HL-60/S4 treated with phorbol 12-myristate 13-acetate at 8.2 ng/mL for 4 days and 3 days (cell line): ENCODE measurements around the gene ITPRID2.
"Not testable (repeated sequence)": the region's sequence is repeated elsewhere in the genome, so short reads cannot be mapped to it uniquely, and the experiment has no call there.

Experiments
- in situ Hi-C: fragments of 300-500 bp; cut with MboI; formaldehyde crosslinking; loops from 2 replicates; pipeline ENCODE4 v1.15.0; 2022; ENCODE audit warnings: low sequenced_read_pairs

The ITPRID2 gene

GRCh38 chr2:181958726-181959125 lies 67.2 kb downstream of the ITPRID2 start:
- in situ Hi-C loops, result no loop called here

GRCh38 chr2:181959508-181959907 lies 68.0 kb downstream of the ITPRID2 start:
- in situ Hi-C loops, result no loop called here

- in situ Hi-C loops, result not testable (repeated sequence)
Observed at GRCh38 chr2:181961167-181961566, 69.6 kb downstream of the ITPRID2 start.

GRCh38 chr2:181962142-181962541 lies 70.6 kb downstream of the ITPRID2 start:
- in situ Hi-C loops, result no loop called here

GRCh38 chr2:181970160-181970794 lies 78.7 kb downstream of the ITPRID2 start:
- in situ Hi-C loops, result no loop called here

- in situ Hi-C loops, result no loop called here
Observed at GRCh38 chr2:181971032-181971431, 79.5 kb downstream of the ITPRID2 start.

GRCh38 chr2:181972431-181973170 lies 81.1 kb downstream of the ITPRID2 start:
- in situ Hi-C loops, result no loop called here

- in situ Hi-C loops, result no loop called here
Observed at GRCh38 chr2:181973171-181973783, 81.7 kb downstream of the ITPRID2 start.

- in situ Hi-C loops, result no loop called here
Observed at GRCh38 chr2:181977661-181978350, 86.3 kb downstream of the ITPRID2 start.

GRCh38 chr2:181978351-181979150 lies 87.0 kb downstream of the ITPRID2 start:
- in situ Hi-C loops, result no loop called here
